Renal cortex interstitium (tissue), 3 donors: ENCODE data around the gene CLDN18. TPM values are rescaled to one million over a fixed set of nuclear protein-coding genes. Genes with fewer than 3 reads are reported as not detected.

Experiments used
- polyA plus RNA-seq, 3 donors: library from polyadenylated mRNA; unstranded; fragments of 120-200 nt; gene quantifications; one replicate each; pipeline ENCODE4 v1.2.1, GENCODE V29; 2013; ENCODE audit not compliant: insufficient read length in 3 of 3

CLDN18 gene
- polyA plus RNA-seq, 3 donors = 1.0 to 1.8 (median 1.5) TPM

Other genes starting within 250 kb of the CLDN18 start
- not detected for gene SOX14, start 245.8 kb upstream of the CLDN18 start, polyA plus RNA-seq
- 10 to 100 TPM; 14.5 to 25.7 (median 16.4) TPM for gene DZIP1L, start 105.4 kb downstream of the CLDN18 start, polyA plus RNA-seq
- 1 to 10 TPM in 1 of 3 donors, under 1 TPM in 2; 0.85 to 3.3 (median 1.00) TPM for gene A4GNT, start 122.2 kb downstream of the CLDN18 start, polyA plus RNA-seq
- 10 to 100 TPM; 19.9 to 23.1 (median 21.4) TPM for gene DBR1, start 164.8 kb downstream of the CLDN18 start, polyA plus RNA-seq
- gene ARMC8, start 177.1 kb downstream of the CLDN18 start, polyA plus RNA-seq = 10 to 100 TPM; 43.7 to 59.8 (median 52.7) TPM